Central memory CD8-positive, alpha-beta T cell (primary cell): ENCODE results near the gene C2CD2.
A peak's percentile ranks its signal among the peaks of the same experiment; 100 is the strongest.

Experiments used
- ATAC-seq: fragments of 150-1000 bp; cut with Tn5 transposase; replicated peaks from 2 replicates; pipeline ENCODE4 v1.10.0; 2022; ENCODE audit warnings: mild to moderate bottlenecking, moderate FRiP score, moderate number of reproducible peaks; ENCODE audit not compliant: poor library complexity, severe bottlenecking; ENCODE audit errors: extremely low read depth
- DNase-seq, 2 donors: peaks; one replicate each; pipeline ENCODE4 v3.0.0; 2021; ENCODE audit warnings: low spot score in 2 of 2
- H3K27ac Mint-ChIP-seq: one replicate; pipeline ENCODE4 v1.8.0; 2022; ENCODE audit warnings: low read depth, mild to moderate bottlenecking, moderate library complexity, mixed read lengths
- H3K27me3 Mint-ChIP-seq: one replicate; pipeline ENCODE4 v1.8.0; 2022; ENCODE audit warnings: mixed read lengths
- H3K36me3 Mint-ChIP-seq: one replicate; pipeline ENCODE4 v1.8.0; 2022; ENCODE audit warnings: mild to moderate bottlenecking, moderate library complexity, mixed read lengths; ENCODE audit not compliant: insufficient read depth
- H3K4me1 Mint-ChIP-seq: one replicate; pipeline ENCODE4 v1.8.0; 2022; ENCODE audit warnings: mixed read lengths
- H3K4me3 Mint-ChIP-seq: one replicate; pipeline ENCODE4 v1.8.0; 2022; ENCODE audit warnings: mild to moderate bottlenecking, moderate library complexity, mixed read lengths
- H3K9me3 Mint-ChIP-seq: one replicate; pipeline ENCODE4 v1.8.0; 2022; ENCODE audit warnings: mixed read lengths

The C2CD2 gene

GRCh38 chr21:41876928-41877652 is 76.7 kb downstream of the C2CD2 start:
- H3K4me3 Mint-ChIP-seq, result peak overlapping the region; percentile 86
- no peaks in the 10 kb centered on the region for H3K27me3 Mint-ChIP-seq
- H3K4me1 Mint-ChIP-seq, result peaks cover 27% of the 10 kb centered on the region
- no peak overlapping the region for H3K27ac Mint-ChIP-seq
- ATAC-seq (no peak), DNase-seq (no peak)
- H3K9me3 Mint-ChIP-seq, result no peaks in the 10 kb centered on the region
- H3K36me3 Mint-ChIP-seq, result peaks cover 5% of the 10 kb centered on the region

GRCh38 chr21:41876396-41876795 is 77.4 kb downstream of the C2CD2 start:
- no peaks in the 10 kb centered on the region for H3K9me3 Mint-ChIP-seq
- H3K27me3 Mint-ChIP-seq, result no peaks in the 10 kb centered on the region
- H3K4me1 Mint-ChIP-seq, result peaks cover 27% of the 10 kb centered on the region
- DNase-seq (no peak), ATAC-seq (no peak)
- peaks cover 5% of the 10 kb centered on the region for H3K36me3 Mint-ChIP-seq
- H3K27ac Mint-ChIP-seq, result no peak overlapping the region
- no peak overlapping the region for H3K4me3 Mint-ChIP-seq

GRCh38 chr21:41875086-41875485 is 78.7 kb downstream of the C2CD2 start:
- Mint-ChIP-seq H3K36me3 (peaks cover 5% of the 10 kb centered on the region), H3K27me3 (no peaks in the 10 kb centered on the region), H3K9me3 (no peaks in the 10 kb centered on the region), H3K27ac (no peak overlapping the region), H3K4me1 (peaks cover 27% of the 10 kb centered on the region), H3K4me3 (no peak overlapping the region)
- ATAC-seq (no peak), DNase-seq (no peak)

- Mint-ChIP-seq H3K27ac (no peak overlapping the region), H3K4me1 (peaks cover 27% of the 10 kb centered on the region), H3K9me3 (no peaks in the 10 kb centered on the region), H3K36me3 (peaks cover 5% of the 10 kb centered on the region), H3K4me3 (no peak overlapping the region), H3K27me3 (no peaks in the 10 kb centered on the region)
- DNase-seq (no peak), ATAC-seq (no peak)
Measured at GRCh38 chr21:41874611-41875010, 79.2 kb downstream of the C2CD2 start.

- H3K27ac Mint-ChIP-seq, result no peak overlapping the region
- peaks cover 27% of the 10 kb centered on the region for H3K4me1 Mint-ChIP-seq
- peaks cover 5% of the 10 kb centered on the region for H3K36me3 Mint-ChIP-seq
- H3K27me3 Mint-ChIP-seq, result no peaks in the 10 kb centered on the region
- ATAC-seq (no peak), DNase-seq (no peak)
- H3K9me3 Mint-ChIP-seq, result no peaks in the 10 kb centered on the region
- no peak overlapping the region for H3K4me3 Mint-ChIP-seq
Measured at GRCh38 chr21:41873426-41873825, 80.4 kb downstream of the C2CD2 start.

GRCh38 chr21:41873005-41873404 is 80.8 kb downstream of the C2CD2 start:
- Mint-ChIP-seq H3K4me3 (no peak overlapping the region), H3K4me1 (peaks cover 23% of the 10 kb centered on the region), H3K27ac (no peak overlapping the region), H3K27me3 (no peaks in the 10 kb centered on the region), H3K9me3 (no peaks in the 10 kb centered on the region), H3K36me3 (peaks cover 2% of the 10 kb centered on the region)
- DNase-seq, result no peak
- ATAC-seq, result no peak

GRCh38 chr21:41871293-41872030 is 82.4 kb downstream of the C2CD2 start:
- Mint-ChIP-seq H3K27ac (no peak overlapping the region), H3K4me3 (no peak overlapping the region), H3K9me3 (no peaks in the 10 kb centered on the region), H3K36me3 (peaks cover 2% of the 10 kb centered on the region), H3K27me3 (no peaks in the 10 kb centered on the region), H3K4me1 (peaks cover 14% of the 10 kb centered on the region)
- DNase-seq, result no peak
- ATAC-seq, result no peak

- no peaks in the 10 kb centered on the region for H3K27me3 Mint-ChIP-seq
- DNase-seq (no peak), ATAC-seq (no peak)
- no peak overlapping the region for H3K4me3 Mint-ChIP-seq
- H3K4me1 Mint-ChIP-seq, result peaks cover 20% of the 10 kb centered on the region
- peaks cover 2% of the 10 kb centered on the region for H3K36me3 Mint-ChIP-seq
- H3K9me3 Mint-ChIP-seq, result no peaks in the 10 kb centered on the region
- H3K27ac Mint-ChIP-seq, result no peak overlapping the region
Measured at GRCh38 chr21:41869771-41870170, 84.0 kb downstream of the C2CD2 start.

GRCh38 chr21:41868062-41868710 is 85.6 kb downstream of the C2CD2 start:
- Mint-ChIP-seq H3K36me3 (no peaks in the 10 kb centered on the region), H3K4me3 (no peak overlapping the region), H3K9me3 (no peaks in the 10 kb centered on the region), H3K27ac (no peak overlapping the region), H3K4me1 (peaks cover 21% of the 10 kb centered on the region), H3K27me3 (no peaks in the 10 kb centered on the region)
- ATAC-seq (no peak), DNase-seq (no peak)

GRCh38 chr21:41867313-41867712 is 86.5 kb downstream of the C2CD2 start:
- H3K4me1 Mint-ChIP-seq, result peaks cover 22% of the 10 kb centered on the region

GRCh38 chr21:41866274-41866809 is 87.5 kb downstream of the C2CD2 start:
- Mint-ChIP-seq H3K4me1 (peaks cover 28% of the 10 kb centered on the region), H3K9me3 (no peaks in the 10 kb centered on the region), H3K27ac (peak overlapping the region; percentile 50), H3K27me3 (no peaks in the 10 kb centered on the region), H3K36me3 (no peaks in the 10 kb centered on the region), H3K4me3 (no peak overlapping the region)
- DNase-seq (no peak), ATAC-seq (no peak)

More at GRCh38 chr21:41867313-41867712, 86.5 kb downstream of the C2CD2 start:
- H3K4me3 Mint-ChIP-seq, result no peak overlapping the region
- H3K27ac Mint-ChIP-seq, result no peak overlapping the region
- ATAC-seq, result no peak
- no peaks in the 10 kb centered on the region for H3K27me3 Mint-ChIP-seq
- no peak for DNase-seq
- no peaks in the 10 kb centered on the region for H3K9me3 Mint-ChIP-seq
- no peaks in the 10 kb centered on the region for H3K36me3 Mint-ChIP-seq

- no peak for ATAC-seq
- DNase-seq, result no peak
- no peaks in the 10 kb centered on the region for H3K36me3 Mint-ChIP-seq
- no peaks in the 10 kb centered on the region for H3K9me3 Mint-ChIP-seq
- H3K4me1 Mint-ChIP-seq, result peaks cover 33% of the 10 kb centered on the region
- H3K4me3 Mint-ChIP-seq, result no peak overlapping the region
- H3K27ac Mint-ChIP-seq, result peak overlapping the region; percentile 50
- H3K27me3 Mint-ChIP-seq, result no peaks in the 10 kb centered on the region
Measured at GRCh38 chr21:41865002-41865777, 88.6 kb downstream of the C2CD2 start.
